Activated CD4-positive, alpha-beta memory T cell treated with anti-CD3 and anti-CD28 coated beads, Interleukin-2, amount 10 ng/mL, durations not matched to agents 7 days and 5 days (primary cell): ENCODE measurements around the gene MIPOL1. TPM values are rescaled to one million over a fixed set of nuclear protein-coding genes. Genes with fewer than 3 reads are reported as not detected.

ENCODE experiments used
- CTCF ChIA-PET: fragments of 350-600 bp; sonication (Branson Sonifier 250); formaldehyde crosslinking; loops from one replicate; lab custom pipeline; 2021; ENCODE audit warnings: antibody characterized with exemption, inconsistent platforms; lab: Charles Lee
- POLR2A ChIA-PET: fragments of 350-600 bp; sonication (Branson Sonifier 250); formaldehyde crosslinking; loops from one replicate; lab custom pipeline; 2021; ENCODE audit warnings: antibody characterized with exemption; lab: Charles Lee
- DNase-seq: peaks from one replicate; pipeline ENCODE4 v3.0.0-alpha.2; 2020
- H3K27ac Mint-ChIP-seq: one replicate; pipeline ENCODE4 v1.8.0; 2021; ENCODE audit warnings: mild to moderate bottlenecking, mixed read lengths
- H3K27me3 Mint-ChIP-seq: one replicate; pipeline ENCODE4 v1.8.0; 2021; ENCODE audit warnings: mixed read lengths
- H3K36me3 Mint-ChIP-seq: one replicate; pipeline ENCODE4 v1.8.0; 2021; ENCODE audit warnings: low read depth, mixed read lengths
- H3K4me1 Mint-ChIP-seq: one replicate; pipeline ENCODE4 v1.8.0; 2021; ENCODE audit warnings: mixed read lengths
- H3K4me3 Mint-ChIP-seq: one replicate; pipeline ENCODE4 v1.8.0; 2021; ENCODE audit warnings: mild to moderate bottlenecking, mixed read lengths
- H3K9me3 Mint-ChIP-seq: one replicate; pipeline ENCODE4 v1.8.0; 2021; ENCODE audit warnings: mixed read lengths
- total RNA-seq, 2 experiments: library from RNA; stranded (reverse); gene quantifications; one replicate each; pipeline ENCODE4 v1.2.3, GENCODE V29; 2021

Gene MIPOL1
- total RNA-seq, 2 experiments from 2014 or later = 0.18 TPM; not detected in 1

GRCh38 chr14:37253905-37254304, 56.2 kb downstream of the MIPOL1 start:
- CTCF ChIA-PET = no interaction called here
- DNase-seq = no peak

GRCh38 chr14:37254411-37254947, 56.7 kb downstream of the MIPOL1 start:
- Mint-ChIP-seq H3K9me3 (no peaks in the 10 kb centered on the region), H3K4me1 (no peaks in the 10 kb centered on the region), H3K27ac (no peak overlapping the region), H3K27me3 (no peaks in the 10 kb centered on the region), H3K36me3 (no peaks in the 10 kb centered on the region), H3K4me3 (no peak overlapping the region)
- CTCF ChIA-PET = no interaction called here
- POLR2A ChIA-PET = no interaction called here
- DNase-seq = no peak

More at GRCh38 chr14:37253905-37254304, 56.2 kb downstream of the MIPOL1 start:
- Mint-ChIP-seq H3K27me3 (no peaks in the 10 kb centered on the region), H3K27ac (no peak overlapping the region), H3K36me3 (no peaks in the 10 kb centered on the region), H3K4me3 (no peak overlapping the region), H3K9me3 (no peaks in the 10 kb centered on the region), H3K4me1 (no peaks in the 10 kb centered on the region)
- POLR2A ChIA-PET = no interaction called here

GRCh38 chr14:37257501-37258070, 59.8 kb downstream of the MIPOL1 start:
- Mint-ChIP-seq H3K4me3 (no peak overlapping the region), H3K36me3 (no peaks in the 10 kb centered on the region), H3K9me3 (no peaks in the 10 kb centered on the region), H3K27ac (no peak overlapping the region), H3K27me3 (no peaks in the 10 kb centered on the region), H3K4me1 (no peaks in the 10 kb centered on the region)
- CTCF ChIA-PET = interaction anchor here (1.7 kb wide), 2 partner anchors 26 to 27 kb away, joined by 4 to 5 read pairs; no protein-coding TSS in a partner anchor
- no peak for DNase-seq
- POLR2A ChIA-PET = no interaction called here

GRCh38 chr14:37262649-37263048, 64.9 kb downstream of the MIPOL1 start:
- ChIA-PET CTCF (no interaction called here), POLR2A (no interaction called here)
- DNase-seq = no peak
- no peaks in the 10 kb centered on the region for H3K4me1 Mint-ChIP-seq
- H3K27me3 Mint-ChIP-seq = no peaks in the 10 kb centered on the region
- no peak overlapping the region for H3K27ac Mint-ChIP-seq
- H3K4me3 Mint-ChIP-seq = no peak overlapping the region
- no peaks in the 10 kb centered on the region for H3K36me3 Mint-ChIP-seq
- H3K9me3 Mint-ChIP-seq = no peaks in the 10 kb centered on the region

GRCh38 chr14:37263656-37264236, 66.0 kb downstream of the MIPOL1 start:
- POLR2A ChIA-PET = no interaction called here
- no peaks in the 10 kb centered on the region for H3K27me3 Mint-ChIP-seq

GRCh38 chr14:37268788-37269187, 71.1 kb downstream of the MIPOL1 start:
- Mint-ChIP-seq H3K4me3 (no peak overlapping the region), H3K9me3 (no peaks in the 10 kb centered on the region), H3K4me1 (no peaks in the 10 kb centered on the region), H3K36me3 (no peaks in the 10 kb centered on the region), H3K27ac (no peak overlapping the region), H3K27me3 (no peaks in the 10 kb centered on the region)
- POLR2A ChIA-PET = no interaction called here
- CTCF ChIA-PET = no interaction called here
- DNase-seq = no peak

More at GRCh38 chr14:37263656-37264236, 66.0 kb downstream of the MIPOL1 start:
- CTCF ChIA-PET = no interaction called here
- Mint-ChIP-seq H3K27ac (no peak overlapping the region), H3K4me3 (no peak overlapping the region), H3K4me1 (no peaks in the 10 kb centered on the region), H3K36me3 (no peaks in the 10 kb centered on the region), H3K9me3 (no peaks in the 10 kb centered on the region)
- no peak for DNase-seq

- DNase-seq = no peak
- Mint-ChIP-seq H3K27me3 (no peaks in the 10 kb centered on the region), H3K4me3 (no peak overlapping the region), H3K27ac (no peak overlapping the region), H3K9me3 (no peaks in the 10 kb centered on the region), H3K36me3 (no peaks in the 10 kb centered on the region), H3K4me1 (no peaks in the 10 kb centered on the region)
- CTCF ChIA-PET = no interaction called here
- POLR2A ChIA-PET = no interaction called here
Measured at GRCh38 chr14:37270629-37271028, 72.9 kb downstream of the MIPOL1 start.

- no peak for DNase-seq
- Mint-ChIP-seq H3K27ac (no peak overlapping the region), H3K4me3 (no peak overlapping the region), H3K4me1 (no peaks in the 10 kb centered on the region), H3K27me3 (no peaks in the 10 kb centered on the region), H3K36me3 (no peaks in the 10 kb centered on the region), H3K9me3 (no peaks in the 10 kb centered on the region)
- ChIA-PET POLR2A (no interaction called here), CTCF (no interaction called here)
Measured at GRCh38 chr14:37272569-37272968, 74.8 kb downstream of the MIPOL1 start.

GRCh38 chr14:37274652-37275051, 76.9 kb downstream of the MIPOL1 start:
- H3K4me1 Mint-ChIP-seq = no peaks in the 10 kb centered on the region
- H3K27me3 Mint-ChIP-seq = no peaks in the 10 kb centered on the region
- H3K9me3 Mint-ChIP-seq = no peaks in the 10 kb centered on the region
- no peaks in the 10 kb centered on the region for H3K36me3 Mint-ChIP-seq
- H3K4me3 Mint-ChIP-seq = no peak overlapping the region
- no peak for DNase-seq
- ChIA-PET POLR2A (interaction anchor here (0.6 kb wide), 1 partner anchor 92 kb away, joined by 3 read pairs; no protein-coding TSS in a partner anchor), CTCF (no interaction called here)
- H3K27ac Mint-ChIP-seq = no peak overlapping the region

- ChIA-PET CTCF (no interaction called here), POLR2A (no interaction called here)
- H3K27ac Mint-ChIP-seq = no peak overlapping the region
- no peak for DNase-seq
- H3K4me1 Mint-ChIP-seq = no peaks in the 10 kb centered on the region
- no peak overlapping the region for H3K4me3 Mint-ChIP-seq
- no peaks in the 10 kb centered on the region for H3K36me3 Mint-ChIP-seq
- H3K27me3 Mint-ChIP-seq = no peaks in the 10 kb centered on the region
- H3K9me3 Mint-ChIP-seq = no peaks in the 10 kb centered on the region
Measured at GRCh38 chr14:37275963-37276362, 78.2 kb downstream of the MIPOL1 start.

GRCh38 chr14:37278636-37279538, 81.2 kb downstream of the MIPOL1 start:
- no peaks in the 10 kb centered on the region for H3K36me3 Mint-ChIP-seq
- no peak overlapping the region for H3K4me3 Mint-ChIP-seq
- no peak for DNase-seq
- no peak overlapping the region for H3K27ac Mint-ChIP-seq
- POLR2A ChIA-PET = no interaction called here
- no peaks in the 10 kb centered on the region for H3K27me3 Mint-ChIP-seq
- no peaks in the 10 kb centered on the region for H3K9me3 Mint-ChIP-seq
- CTCF ChIA-PET = no interaction called here
- H3K4me1 Mint-ChIP-seq = no peaks in the 10 kb centered on the region

GRCh38 chr14:37279818-37280217, 82.1 kb downstream of the MIPOL1 start:
- Mint-ChIP-seq H3K9me3 (no peaks in the 10 kb centered on the region), H3K27me3 (no peaks in the 10 kb centered on the region), H3K36me3 (no peaks in the 10 kb centered on the region), H3K4me1 (no peaks in the 10 kb centered on the region), H3K27ac (no peak overlapping the region), H3K4me3 (no peak overlapping the region)
- DNase-seq = no peak
- ChIA-PET CTCF (no interaction called here), POLR2A (no interaction called here)

- Mint-ChIP-seq H3K4me1 (no peaks in the 10 kb centered on the region), H3K36me3 (no peaks in the 10 kb centered on the region), H3K9me3 (no peaks in the 10 kb centered on the region), H3K27me3 (no peaks in the 10 kb centered on the region), H3K4me3 (no peak overlapping the region), H3K27ac (no peak overlapping the region)
- ChIA-PET POLR2A (no interaction called here), CTCF (no interaction called here)
- DNase-seq = no peak
Measured at GRCh38 chr14:37284760-37285159, 87.0 kb downstream of the MIPOL1 start.
